Neural progenitor cell (in vitro differentiated cells): ENCODE measurements around the gene SH3PXD2B. TPM values are rescaled to one million over a fixed set of nuclear protein-coding genes. Genes with fewer than 3 reads are reported as not detected.

Experiments used
- DNase-seq: peaks from one replicate; pipeline ENCODE4 v3.0.0-alpha.2; 2016; ENCODE audit warnings: low spot score
- H2AFZ ChIP-seq: fragments of 200-600 bp; sonication (generic); replicated peaks from 2 replicates; pipeline ENCODE4 v1.6.1; 2016; ENCODE audit warnings: antibody characterized with exemption
- H3F3A ChIP-seq: fragments of 200-600 bp; sonication (generic); 2 replicates; pipeline ENCODE4 v1.6.1; 2016; ENCODE audit warnings: antibody characterized with exemption, low read depth
- H3K27ac ChIP-seq: fragments of 200-600 bp; sonication (generic); 2 replicates; pipeline ENCODE4 v1.5.1; 2016; ENCODE audit warnings: mild to moderate bottlenecking
- H3K27me3 ChIP-seq: fragments of 200-600 bp; sonication (generic); 2 replicates; pipeline ENCODE4 v1.6.1; 2016; ENCODE audit warnings: mild to moderate bottlenecking, moderate library complexity
- H3K36me3 ChIP-seq: fragments of 200-600 bp; sonication (generic); 2 replicates; pipeline ENCODE4 v1.5.1; 2016
- H3K4me1 ChIP-seq: fragments of 200-600 bp; sonication (generic); 2 replicates; pipeline ENCODE4 v1.6.1; 2016; ENCODE audit warnings: mixed run types
- H3K4me2 ChIP-seq: fragments of 200-600 bp; sonication (generic); 2 replicates; pipeline ENCODE4 v1.6.1; 2016
- H3K4me3 ChIP-seq: fragments of 200-600 bp; sonication (generic); 2 replicates; pipeline ENCODE4 v1.5.1; 2016
- H3K79me2 ChIP-seq: fragments of 200-600 bp; sonication (generic); 2 replicates; pipeline ENCODE4 v1.6.1; 2016; ENCODE audit warnings: low read depth
- H3K9ac ChIP-seq: fragments of 200-600 bp; sonication (generic); 2 replicates; pipeline ENCODE4 v1.6.1; 2016
- H3K9me3 ChIP-seq: fragments of 200-600 bp; sonication (generic); 2 replicates; pipeline ENCODE4 v1.5.1; 2016; ENCODE audit warnings: low read depth
- H4K20me1 ChIP-seq: fragments of 200-600 bp; sonication (generic); 2 replicates; pipeline ENCODE4 v1.6.1; 2016; ENCODE audit warnings: low read depth
- H3K27ac Mint-ChIP-seq: 3 replicates; pipeline ENCODE4 v1.8.0; 2021; ENCODE audit warnings: mixed read lengths
- H3K27me3 Mint-ChIP-seq: 2 replicates; pipeline ENCODE4 v1.8.0; 2022; ENCODE audit warnings: low read depth, mild to moderate bottlenecking, inconsistent platforms, moderate library complexity, mixed read lengths; ENCODE audit not compliant: insufficient read depth
- H3K36me3 Mint-ChIP-seq: 3 replicates; pipeline ENCODE4 v1.8.0; 2021; ENCODE audit warnings: mixed read lengths
- H3K4me1 Mint-ChIP-seq: 3 replicates; pipeline ENCODE4 v1.8.0; 2021; ENCODE audit warnings: mixed read lengths
- H3K4me3 Mint-ChIP-seq: 3 replicates; pipeline ENCODE4 v1.8.0; 2021; ENCODE audit warnings: mild to moderate bottlenecking, moderate library complexity, mixed read lengths
- H3K9me3 Mint-ChIP-seq: 3 replicates; pipeline ENCODE4 v1.8.0; 2020; ENCODE audit warnings: mixed read lengths
- CTCF ChIP-seq: fragments of 200-600 bp; sonication (generic); IDR thresholded peaks from 2 replicates; pipeline ENCODE4 v1.5.1; 2017; ENCODE audit warnings: antibody characterized with exemption, mild to moderate bottlenecking
- EZH2 ChIP-seq: fragments of 200-600 bp; sonication (generic); IDR thresholded peaks from 2 replicates; pipeline ENCODE4 v1.6.1; 2017; ENCODE audit warnings: antibody characterized with exemption, mild to moderate bottlenecking, moderate library complexity
- EZH2phosphoT487 ChIP-seq: fragments of 200-600 bp; sonication (generic); IDR thresholded peaks from 2 replicates; pipeline ENCODE4 v1.6.1; 2017; ENCODE audit warnings: antibody characterized with exemption
- total RNA-seq: library from RNA; depleted of rRNA; stranded (reverse); fragments of >200 nt; gene quantifications from 2 replicates; pipeline ENCODE4 v1.2.3, GENCODE V29; 2015; ENCODE audit warnings: low replicate concordance

The SH3PXD2B gene
- total RNA-seq, 1 donor from 2014 or later: 27.3 TPM

DNA sequence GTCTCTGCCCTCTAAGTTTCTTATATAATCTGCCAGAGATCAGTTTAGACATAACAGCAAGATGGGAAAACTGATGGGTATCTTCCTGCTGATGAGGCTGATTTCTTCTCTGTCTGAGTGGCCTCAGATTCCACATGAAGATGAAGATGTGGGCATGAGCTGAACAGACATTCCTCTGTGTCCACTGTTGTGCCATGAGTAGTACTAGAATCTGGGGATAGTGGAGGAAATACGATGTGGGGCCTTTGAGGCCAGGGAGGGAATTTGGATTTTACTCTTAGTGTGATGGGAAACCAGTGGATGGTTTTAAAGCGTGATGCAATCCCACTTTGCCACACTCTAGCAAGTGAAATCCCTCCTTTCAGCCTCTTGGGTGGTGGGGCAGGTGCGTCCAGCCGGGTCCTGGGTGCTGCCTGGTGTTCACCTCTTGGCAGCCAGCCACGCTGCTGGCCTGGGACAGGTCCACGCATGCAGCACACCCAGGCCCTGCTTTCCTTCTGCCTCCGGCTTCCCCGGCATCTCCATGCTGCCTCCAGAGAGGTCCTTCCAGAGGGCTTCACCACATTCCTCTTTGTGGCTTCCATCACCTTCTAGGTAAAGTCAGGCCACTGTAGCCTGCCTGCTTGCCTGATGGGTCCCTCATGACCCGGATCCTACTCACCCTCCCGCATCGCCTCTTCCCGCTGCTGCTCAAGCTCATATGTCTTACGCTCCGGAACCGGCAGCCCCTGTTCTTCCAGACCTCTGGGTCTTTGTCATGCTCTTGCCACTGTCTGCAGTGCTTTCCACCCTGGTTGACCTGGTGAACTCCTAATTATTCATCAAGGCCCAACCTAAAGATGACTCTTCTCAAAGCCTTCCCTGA lies 28.1 kb upstream of the SH3PXD2B start:
- no peak for DNase-seq
- no peak for TF ChIP-seq CTCF
- TF ChIP-seq EZH2: no peak
- no peak for TF ChIP-seq EZH2phosphoT487
- H3K27me3 ChIP-seq: no peaks in the 10 kb centered on the region
- H3K27ac ChIP-seq: no peak overlapping the region
- H3K36me3 ChIP-seq: no peaks in the 10 kb centered on the region
- H3K4me1 Mint-ChIP-seq: peaks cover 15% of the 10 kb centered on the region
- no peak overlapping the region for H3K9ac ChIP-seq
- H3K4me2 ChIP-seq: no peak overlapping the region
- H3K4me3 ChIP-seq: no peak overlapping the region
- peaks cover 22% of the 10 kb centered on the region for H3K27me3 Mint-ChIP-seq
- no peaks in the 10 kb centered on the region for H3K9me3 ChIP-seq
- H3K4me1 ChIP-seq: no peaks in the 10 kb centered on the region
- H3K4me3 Mint-ChIP-seq: no peak overlapping the region
- H3K79me2 ChIP-seq: no peaks in the 10 kb centered on the region
- no peaks in the 10 kb centered on the region for H3K9me3 Mint-ChIP-seq
- H2AFZ ChIP-seq: no peak overlapping the region
- peaks cover 4% of the 10 kb centered on the region for H3F3A ChIP-seq
- no peaks in the 10 kb centered on the region for H4K20me1 ChIP-seq
- H3K27ac Mint-ChIP-seq: peak overlapping the region; percentile 54
- H3K36me3 Mint-ChIP-seq: no peaks in the 10 kb centered on the region

GRCh38 chr5:172481011-172481800 lies 26.9 kb upstream of the SH3PXD2B start:
- Histone ChIP-seq H4K20me1 (no peaks in the 10 kb centered on the region), H3K9ac (no peak overlapping the region), H3K4me3 (no peak overlapping the region), H3K27ac (no peak overlapping the region), H3K79me2 (no peaks in the 10 kb centered on the region), H3F3A (peaks cover 4% of the 10 kb centered on the region), H3K4me1 (no peaks in the 10 kb centered on the region), H3K27me3 (no peaks in the 10 kb centered on the region), H3K4me2 (no peak overlapping the region), H2AFZ (no peak overlapping the region), H3K9me3 (no peaks in the 10 kb centered on the region), H3K36me3 (no peaks in the 10 kb centered on the region)
- Mint-ChIP-seq H3K27me3 (peaks cover 16% of the 10 kb centered on the region), H3K9me3 (no peaks in the 10 kb centered on the region), H3K4me3 (no peak overlapping the region), H3K27ac (peak overlapping the region; percentile 10), H3K36me3 (no peaks in the 10 kb centered on the region), H3K4me1 (peaks cover 15% of the 10 kb centered on the region)
- TF ChIP-seq EZH2phosphoT487: no peak
- TF ChIP-seq CTCF: no peak
- no peak for TF ChIP-seq EZH2
- DNase-seq: no peak

DNA sequence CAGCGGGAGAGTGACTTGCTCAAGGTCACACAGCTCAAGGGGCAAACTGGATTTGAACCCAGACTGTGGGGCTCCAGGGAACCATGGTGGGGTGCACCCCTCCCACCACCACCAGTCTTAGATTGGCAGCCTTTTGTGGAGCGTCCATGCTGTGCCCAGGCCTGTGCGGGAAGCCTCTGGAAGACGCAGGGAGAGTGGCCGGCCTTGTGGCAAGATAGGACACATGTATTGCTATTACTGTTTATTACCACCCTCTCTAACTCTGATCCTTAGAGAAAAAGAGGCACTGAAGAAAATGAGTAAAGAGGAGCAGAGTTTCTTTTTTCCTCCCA lies 25.4 kb upstream of the SH3PXD2B start:
- Histone ChIP-seq H4K20me1 (no peaks in the 10 kb centered on the region), H3K79me2 (no peaks in the 10 kb centered on the region), H3K9me3 (no peaks in the 10 kb centered on the region), H3F3A (peaks cover under 1% of the 10 kb centered on the region), H3K27ac (no peak overlapping the region), H3K36me3 (no peaks in the 10 kb centered on the region), H2AFZ (no peak overlapping the region), H3K9ac (no peak overlapping the region), H3K4me3 (no peak overlapping the region), H3K4me1 (no peaks in the 10 kb centered on the region), H3K4me2 (no peak overlapping the region), H3K27me3 (no peaks in the 10 kb centered on the region)
- no peak for DNase-seq
- Mint-ChIP-seq H3K36me3 (no peaks in the 10 kb centered on the region), H3K9me3 (no peaks in the 10 kb centered on the region), H3K4me3 (no peak overlapping the region), H3K27ac (no peak overlapping the region), H3K4me1 (peaks cover 6% of the 10 kb centered on the region), H3K27me3 (peaks cover 6% of the 10 kb centered on the region)
- no peak for TF ChIP-seq CTCF
- no peak for TF ChIP-seq EZH2
- no peak for TF ChIP-seq EZH2phosphoT487
